Measurements from ENCODE around the gene CNOT6.
"Not testable (repeated sequence)": the region's sequence is repeated elsewhere in the genome, so short reads cannot be mapped to it uniquely, and the experiment has no call there.

The CNOT6 gene

DNA sequence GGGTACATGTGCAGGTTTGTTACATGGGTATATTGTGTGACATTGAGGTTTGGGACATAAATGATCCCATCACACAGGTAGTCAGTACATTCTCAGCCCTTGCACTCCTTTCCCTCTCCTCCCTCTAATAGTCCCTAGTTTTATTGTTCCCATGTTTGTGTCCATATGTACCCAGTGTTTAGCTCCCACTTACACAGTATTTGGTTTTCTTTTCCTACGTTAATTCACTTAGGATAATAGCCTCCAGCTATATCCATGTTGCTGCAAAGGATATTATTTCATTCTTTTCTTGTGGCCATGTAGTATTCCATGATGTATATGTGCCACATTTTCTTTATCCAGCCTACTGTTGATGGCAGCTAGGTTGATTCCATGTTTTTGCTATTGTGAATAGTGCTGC, 27.4 kb downstream of the CNOT6 start:
- H3K9me3 Mint-ChIP-seq, result no peaks in the 10 kb centered on the region
- peaks cover 27% of the 10 kb centered on the region for H3K4me1 Mint-ChIP-seq (ENCODE audit: low read depth)
- no peak overlapping the region for H3K4me3 Mint-ChIP-seq
- H3K36me3 Mint-ChIP-seq (ENCODE audit: low read depth), result peaks cover 2% of the 10 kb centered on the region
- no peak overlapping the region for H3K27ac Mint-ChIP-seq
- H3K27me3 Mint-ChIP-seq (ENCODE audit: low read depth), result no peaks in the 10 kb centered on the region

DNA sequence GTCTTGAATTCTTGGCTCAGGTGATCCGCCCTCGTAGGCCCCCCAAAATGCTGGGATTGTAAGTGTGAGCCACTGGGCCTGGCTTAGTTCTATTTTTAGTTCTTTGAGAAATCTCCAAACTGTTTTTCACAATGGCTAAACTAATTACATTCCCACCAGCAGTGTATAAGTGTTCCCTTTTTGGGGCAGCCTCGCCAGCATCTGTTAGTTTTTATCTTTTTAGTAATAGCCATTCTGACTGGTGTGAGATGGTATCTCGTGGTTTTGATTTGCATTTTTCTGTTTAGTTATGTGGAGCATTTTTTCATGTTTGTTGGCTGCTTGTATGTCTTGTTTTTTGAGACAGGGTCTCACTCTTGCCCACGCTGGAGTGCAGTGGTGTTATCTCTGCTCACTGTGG, 28.2 kb downstream of the CNOT6 start:
- Mint-ChIP-seq H3K27me3 (ENCODE audit: low read depth) (no peaks in the 10 kb centered on the region), H3K36me3 (ENCODE audit: low read depth) (peaks cover 2% of the 10 kb centered on the region), H3K27ac (no peak overlapping the region), H3K9me3 (no peaks in the 10 kb centered on the region), H3K4me1 (ENCODE audit: low read depth) (peaks cover 27% of the 10 kb centered on the region), H3K4me3 (no peak overlapping the region)

DNA sequence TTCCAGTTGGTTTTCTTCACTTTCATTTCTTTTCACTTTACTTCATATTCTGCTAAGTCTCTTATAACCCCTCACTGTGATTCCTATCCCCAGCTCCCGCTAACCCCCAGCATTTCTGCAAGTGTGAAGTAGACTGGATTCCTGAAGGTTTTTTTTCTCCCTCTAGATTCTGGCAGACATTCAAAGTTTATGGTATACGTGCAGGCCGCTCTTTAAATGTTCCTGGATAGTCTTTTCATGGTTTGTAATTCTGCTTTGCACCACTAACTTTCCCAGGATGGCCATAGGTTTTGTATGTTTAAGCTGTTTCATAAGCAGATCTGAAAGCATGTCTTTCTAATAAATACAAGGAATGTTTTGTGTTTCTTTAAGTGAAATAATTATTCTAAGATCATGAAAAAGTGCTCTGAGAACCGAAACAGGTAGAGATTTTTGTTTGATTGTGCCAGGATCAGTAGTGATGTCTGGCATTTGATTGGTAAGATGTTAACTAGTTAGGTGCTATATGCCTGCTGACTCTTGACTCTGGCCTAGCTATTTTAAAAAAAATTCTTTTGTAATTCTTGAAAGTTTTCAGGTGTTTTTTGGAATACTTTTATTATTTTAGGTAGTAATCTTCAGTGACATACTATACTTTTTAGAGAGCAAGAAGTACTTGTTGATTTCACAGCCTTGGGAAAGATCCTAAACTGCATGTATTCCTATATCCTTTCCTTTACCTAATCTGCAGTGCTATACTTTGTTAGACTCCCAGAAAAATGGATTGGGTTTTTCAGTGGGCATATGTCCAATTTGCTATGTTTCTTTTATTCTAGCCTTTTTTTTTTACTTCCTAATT, 29.7 kb downstream of the CNOT6 start:
- Mint-ChIP-seq H3K27me3 (ENCODE audit: low read depth) (no peaks in the 10 kb centered on the region), H3K27ac (no peak overlapping the region), H3K36me3 (ENCODE audit: low read depth) (peaks cover 2% of the 10 kb centered on the region), H3K9me3 (no peaks in the 10 kb centered on the region), H3K4me3 (no peak overlapping the region), H3K4me1 (ENCODE audit: low read depth) (peaks cover 25% of the 10 kb centered on the region)

DNA sequence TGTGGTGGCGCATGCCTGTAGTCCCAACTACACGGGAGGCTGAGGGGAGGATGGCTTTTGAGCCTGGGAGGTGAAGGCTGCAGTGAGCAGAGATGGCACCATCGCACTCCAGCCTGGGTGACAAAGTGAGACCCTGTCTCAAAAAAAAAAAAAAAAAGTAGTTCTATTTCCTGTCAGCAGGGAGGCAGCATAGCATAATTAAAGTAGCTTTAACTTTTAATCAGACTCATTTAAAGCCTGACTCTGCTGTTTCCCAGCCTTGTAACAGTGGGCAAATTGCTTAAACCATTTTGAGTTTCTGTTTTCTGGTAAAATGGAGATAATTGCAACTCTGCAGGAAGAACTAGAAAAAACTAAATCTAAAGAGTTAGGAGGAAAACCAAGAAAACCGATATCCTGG, 31.2 kb downstream of the CNOT6 start:
- Mint-ChIP-seq H3K4me1 (ENCODE audit: low read depth) (peaks cover 21% of the 10 kb centered on the region), H3K27ac (no peak overlapping the region), H3K27me3 (ENCODE audit: low read depth) (no peaks in the 10 kb centered on the region), H3K36me3 (ENCODE audit: low read depth) (peaks cover 8% of the 10 kb centered on the region), H3K9me3 (no peaks in the 10 kb centered on the region), H3K4me3 (no peak overlapping the region)

DNA sequence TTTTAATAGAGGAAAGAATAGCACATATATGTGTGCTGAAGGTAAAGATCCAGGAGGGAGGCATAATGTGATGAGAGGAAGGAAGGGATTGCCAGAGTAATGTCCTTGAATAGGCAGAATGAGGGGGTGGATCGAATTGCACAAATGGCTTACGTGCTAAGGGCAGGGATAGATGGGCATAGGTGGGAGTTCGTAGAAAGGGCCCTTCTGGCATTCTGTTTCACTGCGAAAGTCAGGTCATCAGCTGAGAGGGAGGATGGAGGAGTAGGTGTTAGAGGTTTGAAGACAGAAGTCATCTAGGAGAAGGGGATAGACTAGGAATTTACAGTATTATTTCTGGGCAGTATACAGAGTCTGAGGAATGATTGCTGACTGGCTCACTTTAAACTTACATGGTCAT, 32.1 kb downstream of the CNOT6 start:
- H3K27ac Mint-ChIP-seq, result no peak overlapping the region
- no peaks in the 10 kb centered on the region for H3K9me3 Mint-ChIP-seq
- H3K27me3 Mint-ChIP-seq (ENCODE audit: low read depth), result no peaks in the 10 kb centered on the region
- no peak overlapping the region for H3K4me3 Mint-ChIP-seq
- H3K4me1 Mint-ChIP-seq (ENCODE audit: low read depth), result peaks cover 18% of the 10 kb centered on the region
- H3K36me3 Mint-ChIP-seq (ENCODE audit: low read depth), result peaks cover 8% of the 10 kb centered on the region

DNA sequence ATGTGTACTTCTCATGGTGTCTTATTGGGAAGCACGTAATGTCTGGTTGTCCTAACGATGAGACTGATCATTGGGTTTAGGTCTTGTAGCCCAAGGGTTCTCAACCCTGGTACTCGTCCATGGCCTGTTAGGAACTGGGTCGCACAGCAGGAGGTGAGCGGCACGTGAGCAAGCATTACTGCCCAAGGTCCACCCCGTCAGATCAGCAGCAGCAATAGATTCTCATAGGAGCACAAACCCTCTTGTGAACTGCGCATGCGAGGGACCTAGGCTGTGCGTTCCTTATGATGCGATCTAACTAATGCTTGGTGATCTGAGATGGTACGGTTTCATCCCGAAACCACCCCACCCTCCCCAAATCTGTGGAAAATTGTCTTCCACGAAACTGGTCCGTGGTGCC, 33.5 kb downstream of the CNOT6 start:
- no peaks in the 10 kb centered on the region for H3K27me3 Mint-ChIP-seq (ENCODE audit: low read depth)
- peaks cover 14% of the 10 kb centered on the region for H3K4me1 Mint-ChIP-seq (ENCODE audit: low read depth)
- H3K4me3 Mint-ChIP-seq, result no peak overlapping the region
- peaks cover 18% of the 10 kb centered on the region for H3K36me3 Mint-ChIP-seq (ENCODE audit: low read depth)
- H3K9me3 Mint-ChIP-seq, result no peaks in the 10 kb centered on the region
- H3K27ac Mint-ChIP-seq, result no peak overlapping the region

DNA sequence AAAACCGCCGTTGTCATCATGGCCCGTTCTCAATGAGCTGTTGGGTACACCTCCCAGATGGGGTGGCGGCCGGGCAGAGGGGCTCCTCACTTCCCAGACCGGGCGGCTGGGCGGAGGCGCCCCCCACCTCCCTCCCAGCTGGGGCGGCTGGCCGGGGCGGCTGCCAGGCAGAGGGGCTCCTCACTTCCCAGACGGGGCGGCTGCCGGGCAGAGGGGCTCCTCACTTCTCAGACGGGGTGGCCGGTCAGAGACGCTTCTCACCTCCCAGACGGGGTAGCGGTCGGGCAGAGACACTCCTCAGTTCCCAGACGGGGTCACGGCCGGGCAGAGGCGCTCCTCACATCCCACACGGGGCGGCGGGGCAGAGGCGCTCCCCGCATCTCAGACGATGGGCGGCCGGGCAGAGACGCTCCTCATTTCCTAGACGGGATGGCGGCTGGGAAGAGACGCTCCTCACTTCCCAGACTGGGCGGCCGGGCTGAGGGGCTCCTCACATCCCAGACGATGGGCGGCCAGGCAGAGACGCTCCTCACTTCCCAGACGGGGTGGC, 36.9 kb downstream of the CNOT6 start:
- not testable (repeated sequence) for H3K27ac Mint-ChIP-seq; H3K27me3 Mint-ChIP-seq (ENCODE audit: low read depth)
- H3K36me3 Mint-ChIP-seq (ENCODE audit: low read depth), result peaks cover 23% of the 10 kb centered on the region

DNA sequence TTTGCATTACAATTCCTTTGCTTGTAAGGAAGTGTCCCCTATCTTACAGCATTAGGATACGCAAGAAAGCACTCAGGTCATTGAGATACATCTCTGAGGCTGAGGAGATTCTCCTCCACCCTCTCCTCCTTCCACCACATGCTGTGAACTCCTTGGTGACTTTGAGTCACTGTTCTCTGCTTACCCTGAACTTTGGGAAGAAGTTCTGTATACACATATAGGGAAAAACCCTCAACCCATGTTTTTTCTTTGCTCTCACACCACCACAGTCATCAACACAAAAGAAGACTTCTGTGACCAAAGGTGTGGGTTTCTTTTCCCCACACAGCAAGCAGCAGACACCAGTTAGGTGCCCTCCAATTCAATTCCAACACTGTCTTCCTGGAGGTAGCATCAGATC, 38.1 kb downstream of the CNOT6 start:
- Mint-ChIP-seq H3K9me3 (no peaks in the 10 kb centered on the region), H3K4me3 (no peak overlapping the region), H3K4me1 (ENCODE audit: low read depth) (no peaks in the 10 kb centered on the region), H3K36me3 (ENCODE audit: low read depth) (peaks cover 29% of the 10 kb centered on the region), H3K27ac (no peak overlapping the region), H3K27me3 (ENCODE audit: low read depth) (no peaks in the 10 kb centered on the region)

More for the DNA sequence above, 36.9 kb downstream of the CNOT6 start:
- not testable (repeated sequence) for H3K9me3 Mint-ChIP-seq; H3K4me3 Mint-ChIP-seq; H3K4me1 Mint-ChIP-seq (ENCODE audit: low read depth)

DNA sequence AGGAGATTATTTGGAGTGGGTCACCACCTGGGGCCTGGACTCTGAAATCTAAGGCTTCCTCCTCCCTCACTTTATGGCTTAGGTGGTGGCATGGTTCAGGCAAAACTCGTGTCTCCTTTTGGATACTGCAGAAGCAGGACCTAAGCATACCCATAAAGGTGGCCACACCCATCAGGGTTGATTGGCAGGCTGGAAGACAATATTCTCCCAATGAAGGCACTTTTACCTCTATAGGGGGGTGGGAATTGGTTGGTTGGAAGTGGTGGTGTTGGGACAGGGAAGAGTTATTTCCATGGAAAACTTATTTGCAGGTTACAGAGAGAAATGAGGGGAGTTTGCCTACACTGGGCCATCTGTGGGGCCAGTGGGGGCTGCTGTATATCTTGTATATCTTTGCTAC, 39.7 kb downstream of the CNOT6 start:
- Mint-ChIP-seq H3K9me3 (no peaks in the 10 kb centered on the region), H3K27ac (no peak overlapping the region), H3K4me1 (ENCODE audit: low read depth) (no peaks in the 10 kb centered on the region), H3K27me3 (ENCODE audit: low read depth) (no peaks in the 10 kb centered on the region), H3K36me3 (ENCODE audit: low read depth) (peaks cover 31% of the 10 kb centered on the region), H3K4me3 (no peak overlapping the region)

DNA sequence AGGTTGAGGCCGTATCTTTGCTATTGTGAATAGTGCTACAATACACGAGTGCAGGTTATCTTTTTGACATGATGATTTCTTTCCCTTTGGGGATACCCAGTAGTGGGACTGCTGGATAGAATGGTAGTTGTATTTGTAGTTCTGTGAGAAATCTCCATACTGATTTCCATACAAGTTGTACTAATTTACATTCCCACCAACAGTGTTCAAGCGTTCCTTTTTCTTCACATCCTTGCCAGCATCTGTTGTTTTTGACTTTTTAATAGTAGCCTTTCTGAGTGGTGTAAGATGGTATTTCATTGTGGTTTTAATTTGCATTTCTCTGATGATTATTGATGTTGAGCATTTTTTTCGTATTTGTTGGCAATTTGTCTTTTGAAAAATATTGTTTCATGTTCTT, 41.4 kb downstream of the CNOT6 start:
- H3K4me1 Mint-ChIP-seq (ENCODE audit: low read depth), result peaks cover 2% of the 10 kb centered on the region
- H3K27ac Mint-ChIP-seq, result no peak overlapping the region
- no peaks in the 10 kb centered on the region for H3K27me3 Mint-ChIP-seq (ENCODE audit: low read depth)
- no peaks in the 10 kb centered on the region for H3K9me3 Mint-ChIP-seq
- H3K4me3 Mint-ChIP-seq, result no peak overlapping the region
- H3K36me3 Mint-ChIP-seq (ENCODE audit: low read depth), result peaks cover 30% of the 10 kb centered on the region

DNA sequence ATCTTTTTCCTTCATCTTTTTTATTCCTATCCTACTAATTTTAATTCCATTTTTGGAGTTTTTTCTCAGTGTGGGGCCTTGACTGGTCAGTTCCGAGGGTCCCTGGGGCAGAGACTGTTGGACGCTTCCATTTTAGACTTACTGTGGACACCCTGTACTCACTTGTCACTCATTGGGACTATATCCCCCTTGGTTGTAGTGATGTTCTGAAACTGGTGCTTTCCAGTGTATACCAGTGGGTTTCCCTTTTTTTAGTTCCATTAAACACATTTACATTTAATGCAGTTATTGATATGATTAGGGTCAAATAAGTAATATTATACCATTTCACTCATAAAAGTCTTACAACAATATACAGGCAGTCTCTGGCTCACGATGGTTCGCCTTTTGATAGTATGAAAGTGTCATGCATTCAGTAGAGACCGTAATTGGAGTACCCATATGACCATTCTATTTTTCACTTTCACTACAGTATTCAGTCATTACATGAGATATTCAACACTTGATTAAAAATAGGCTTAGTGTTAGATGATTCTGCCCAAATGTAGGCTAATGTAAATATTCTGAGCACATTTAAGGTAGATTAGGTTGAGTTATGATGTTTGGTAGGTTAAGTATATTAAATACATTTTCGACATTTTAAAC, 46.0 kb downstream of the CNOT6 start:
- Mint-ChIP-seq H3K4me3 (no peak overlapping the region), H3K27ac (no peak overlapping the region), H3K4me1 (ENCODE audit: low read depth) (peaks cover 2% of the 10 kb centered on the region), H3K36me3 (ENCODE audit: low read depth) (peaks cover 30% of the 10 kb centered on the region), H3K9me3 (no peaks in the 10 kb centered on the region), H3K27me3 (ENCODE audit: low read depth) (no peaks in the 10 kb centered on the region)

DNA sequence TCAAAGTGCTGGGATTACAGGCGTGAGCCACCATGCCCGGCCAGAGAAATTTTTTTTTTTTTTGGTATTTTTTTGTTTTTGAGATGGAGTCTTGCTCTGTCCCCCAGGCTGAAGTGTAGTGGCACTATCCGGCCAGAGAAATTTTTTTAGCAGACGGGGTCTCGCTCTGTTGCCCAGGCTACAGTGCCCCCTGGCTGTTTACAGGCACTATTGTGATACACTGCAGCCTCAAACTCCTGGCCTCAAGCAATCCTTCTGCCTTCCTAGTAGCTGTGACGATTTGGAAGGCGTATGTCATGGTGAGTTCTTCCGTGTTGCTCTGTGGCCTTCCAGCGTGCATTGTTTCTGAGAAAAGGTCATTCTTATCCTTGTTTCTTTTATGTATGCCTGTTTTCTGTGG, 47.5 kb downstream of the CNOT6 start:
- Mint-ChIP-seq H3K9me3 (no peaks in the 10 kb centered on the region), H3K4me3 (no peak overlapping the region), H3K27ac (no peak overlapping the region), H3K27me3 (ENCODE audit: low read depth) (no peaks in the 10 kb centered on the region), H3K36me3 (ENCODE audit: low read depth) (peaks cover 31% of the 10 kb centered on the region), H3K4me1 (ENCODE audit: low read depth) (peaks cover 2% of the 10 kb centered on the region)

DNA sequence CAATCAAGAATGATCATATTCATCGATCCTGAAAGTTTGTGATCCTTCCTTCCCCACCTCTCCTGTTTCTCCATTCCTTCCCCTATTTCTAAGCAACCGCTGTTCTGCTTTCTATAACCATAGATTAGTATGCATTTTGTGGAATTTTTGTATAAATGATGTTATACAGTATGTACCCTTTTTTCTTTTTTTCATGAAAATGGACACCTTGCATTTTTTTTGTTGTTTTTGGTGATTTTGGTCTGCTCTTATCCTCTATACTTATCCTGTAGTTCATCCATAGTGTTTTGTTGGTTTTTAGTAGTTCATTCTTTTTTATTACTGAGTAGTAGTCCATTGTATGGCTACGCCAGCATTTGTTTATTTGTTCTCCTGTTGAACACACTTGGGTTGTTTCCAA, 51.1 kb downstream of the CNOT6 start:
- Mint-ChIP-seq H3K4me3 (no peak overlapping the region), H3K36me3 (ENCODE audit: low read depth) (peaks cover 32% of the 10 kb centered on the region), H3K27me3 (ENCODE audit: low read depth) (no peaks in the 10 kb centered on the region)

DNA sequence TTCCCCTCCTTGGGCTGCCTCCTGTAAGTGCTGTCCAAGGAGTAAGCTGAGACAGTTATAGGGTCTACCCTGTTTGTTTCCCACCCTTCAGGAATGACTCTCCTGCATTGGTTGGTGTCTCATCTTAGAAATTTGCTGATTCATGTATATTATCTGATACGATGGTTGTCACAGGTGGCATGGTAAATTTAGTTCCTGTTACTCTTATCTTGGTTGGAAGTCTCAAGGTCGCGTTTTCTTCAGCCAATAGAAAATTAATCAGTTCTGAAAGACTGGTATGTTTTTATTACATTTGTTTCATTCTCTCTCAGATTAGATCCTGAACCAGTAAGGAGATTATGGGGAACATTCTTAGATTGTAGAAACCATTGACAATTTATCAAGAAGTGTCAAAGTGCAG, 54.4 kb downstream of the CNOT6 start:
- H3K4me1 Mint-ChIP-seq (ENCODE audit: low read depth), result peaks cover 4% of the 10 kb centered on the region
- H3K9me3 Mint-ChIP-seq, result no peaks in the 10 kb centered on the region
- H3K27me3 Mint-ChIP-seq (ENCODE audit: low read depth), result no peaks in the 10 kb centered on the region
- no peak overlapping the region for H3K27ac Mint-ChIP-seq
- H3K36me3 Mint-ChIP-seq (ENCODE audit: low read depth), result peaks cover 24% of the 10 kb centered on the region
- H3K4me3 Mint-ChIP-seq, result no peak overlapping the region

More for the DNA sequence above, 51.1 kb downstream of the CNOT6 start:
- Mint-ChIP-seq H3K9me3 (no peaks in the 10 kb centered on the region), H3K27ac (no peak overlapping the region), H3K4me1 (ENCODE audit: low read depth) (peaks cover 4% of the 10 kb centered on the region)

DNA sequence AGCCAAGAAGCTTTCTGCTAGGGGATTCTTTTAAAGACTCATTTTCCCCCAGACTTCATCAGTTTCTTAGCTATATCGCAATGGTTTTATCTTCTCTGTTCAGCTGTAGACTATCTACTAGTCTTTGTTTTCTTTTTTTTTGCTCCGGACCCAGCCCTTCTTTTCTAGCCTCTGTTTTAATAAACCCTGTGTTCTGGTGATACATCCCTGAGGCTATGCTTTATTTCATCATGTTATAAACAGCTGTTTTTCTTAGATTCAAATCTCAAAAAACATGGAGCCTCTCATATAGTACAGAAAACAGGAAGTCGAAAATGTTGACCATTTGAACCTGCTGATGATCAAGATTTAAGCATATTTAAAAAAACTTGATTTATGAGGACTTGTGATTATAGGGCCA, 59.4 kb downstream of the CNOT6 start:
- H3K4me3 Mint-ChIP-seq, result no peak overlapping the region
- H3K9me3 Mint-ChIP-seq, result no peaks in the 10 kb centered on the region
- peaks cover 5% of the 10 kb centered on the region for H3K4me1 Mint-ChIP-seq (ENCODE audit: low read depth)
- no peak overlapping the region for H3K27ac Mint-ChIP-seq
- peaks cover 33% of the 10 kb centered on the region for H3K36me3 Mint-ChIP-seq (ENCODE audit: low read depth)
- no peaks in the 10 kb centered on the region for H3K27me3 Mint-ChIP-seq (ENCODE audit: low read depth)

Measured in T-helper 1 cell treated with Interleukin-12 subunit alpha and Interleukin-12 subunit beta and Interleukin-4 antibody, amounts not matched to agents 30 μg/mL and 1 μg/mL, for 36 hours (primary cell).